ENCODE measurements around the gene FN1. TPM values are rescaled to one million over a fixed set of nuclear protein-coding genes. Genes with fewer than 3 reads are reported as not detected.

Gene FN1
- total and polyA plus RNA-seq, 2 of the 8 experiments (the other 6 are each of a cell fraction or from before 2014, with no cell fraction given) = 42.9 to 109 TPM

- TF ChIP-seq, protein P1, sequence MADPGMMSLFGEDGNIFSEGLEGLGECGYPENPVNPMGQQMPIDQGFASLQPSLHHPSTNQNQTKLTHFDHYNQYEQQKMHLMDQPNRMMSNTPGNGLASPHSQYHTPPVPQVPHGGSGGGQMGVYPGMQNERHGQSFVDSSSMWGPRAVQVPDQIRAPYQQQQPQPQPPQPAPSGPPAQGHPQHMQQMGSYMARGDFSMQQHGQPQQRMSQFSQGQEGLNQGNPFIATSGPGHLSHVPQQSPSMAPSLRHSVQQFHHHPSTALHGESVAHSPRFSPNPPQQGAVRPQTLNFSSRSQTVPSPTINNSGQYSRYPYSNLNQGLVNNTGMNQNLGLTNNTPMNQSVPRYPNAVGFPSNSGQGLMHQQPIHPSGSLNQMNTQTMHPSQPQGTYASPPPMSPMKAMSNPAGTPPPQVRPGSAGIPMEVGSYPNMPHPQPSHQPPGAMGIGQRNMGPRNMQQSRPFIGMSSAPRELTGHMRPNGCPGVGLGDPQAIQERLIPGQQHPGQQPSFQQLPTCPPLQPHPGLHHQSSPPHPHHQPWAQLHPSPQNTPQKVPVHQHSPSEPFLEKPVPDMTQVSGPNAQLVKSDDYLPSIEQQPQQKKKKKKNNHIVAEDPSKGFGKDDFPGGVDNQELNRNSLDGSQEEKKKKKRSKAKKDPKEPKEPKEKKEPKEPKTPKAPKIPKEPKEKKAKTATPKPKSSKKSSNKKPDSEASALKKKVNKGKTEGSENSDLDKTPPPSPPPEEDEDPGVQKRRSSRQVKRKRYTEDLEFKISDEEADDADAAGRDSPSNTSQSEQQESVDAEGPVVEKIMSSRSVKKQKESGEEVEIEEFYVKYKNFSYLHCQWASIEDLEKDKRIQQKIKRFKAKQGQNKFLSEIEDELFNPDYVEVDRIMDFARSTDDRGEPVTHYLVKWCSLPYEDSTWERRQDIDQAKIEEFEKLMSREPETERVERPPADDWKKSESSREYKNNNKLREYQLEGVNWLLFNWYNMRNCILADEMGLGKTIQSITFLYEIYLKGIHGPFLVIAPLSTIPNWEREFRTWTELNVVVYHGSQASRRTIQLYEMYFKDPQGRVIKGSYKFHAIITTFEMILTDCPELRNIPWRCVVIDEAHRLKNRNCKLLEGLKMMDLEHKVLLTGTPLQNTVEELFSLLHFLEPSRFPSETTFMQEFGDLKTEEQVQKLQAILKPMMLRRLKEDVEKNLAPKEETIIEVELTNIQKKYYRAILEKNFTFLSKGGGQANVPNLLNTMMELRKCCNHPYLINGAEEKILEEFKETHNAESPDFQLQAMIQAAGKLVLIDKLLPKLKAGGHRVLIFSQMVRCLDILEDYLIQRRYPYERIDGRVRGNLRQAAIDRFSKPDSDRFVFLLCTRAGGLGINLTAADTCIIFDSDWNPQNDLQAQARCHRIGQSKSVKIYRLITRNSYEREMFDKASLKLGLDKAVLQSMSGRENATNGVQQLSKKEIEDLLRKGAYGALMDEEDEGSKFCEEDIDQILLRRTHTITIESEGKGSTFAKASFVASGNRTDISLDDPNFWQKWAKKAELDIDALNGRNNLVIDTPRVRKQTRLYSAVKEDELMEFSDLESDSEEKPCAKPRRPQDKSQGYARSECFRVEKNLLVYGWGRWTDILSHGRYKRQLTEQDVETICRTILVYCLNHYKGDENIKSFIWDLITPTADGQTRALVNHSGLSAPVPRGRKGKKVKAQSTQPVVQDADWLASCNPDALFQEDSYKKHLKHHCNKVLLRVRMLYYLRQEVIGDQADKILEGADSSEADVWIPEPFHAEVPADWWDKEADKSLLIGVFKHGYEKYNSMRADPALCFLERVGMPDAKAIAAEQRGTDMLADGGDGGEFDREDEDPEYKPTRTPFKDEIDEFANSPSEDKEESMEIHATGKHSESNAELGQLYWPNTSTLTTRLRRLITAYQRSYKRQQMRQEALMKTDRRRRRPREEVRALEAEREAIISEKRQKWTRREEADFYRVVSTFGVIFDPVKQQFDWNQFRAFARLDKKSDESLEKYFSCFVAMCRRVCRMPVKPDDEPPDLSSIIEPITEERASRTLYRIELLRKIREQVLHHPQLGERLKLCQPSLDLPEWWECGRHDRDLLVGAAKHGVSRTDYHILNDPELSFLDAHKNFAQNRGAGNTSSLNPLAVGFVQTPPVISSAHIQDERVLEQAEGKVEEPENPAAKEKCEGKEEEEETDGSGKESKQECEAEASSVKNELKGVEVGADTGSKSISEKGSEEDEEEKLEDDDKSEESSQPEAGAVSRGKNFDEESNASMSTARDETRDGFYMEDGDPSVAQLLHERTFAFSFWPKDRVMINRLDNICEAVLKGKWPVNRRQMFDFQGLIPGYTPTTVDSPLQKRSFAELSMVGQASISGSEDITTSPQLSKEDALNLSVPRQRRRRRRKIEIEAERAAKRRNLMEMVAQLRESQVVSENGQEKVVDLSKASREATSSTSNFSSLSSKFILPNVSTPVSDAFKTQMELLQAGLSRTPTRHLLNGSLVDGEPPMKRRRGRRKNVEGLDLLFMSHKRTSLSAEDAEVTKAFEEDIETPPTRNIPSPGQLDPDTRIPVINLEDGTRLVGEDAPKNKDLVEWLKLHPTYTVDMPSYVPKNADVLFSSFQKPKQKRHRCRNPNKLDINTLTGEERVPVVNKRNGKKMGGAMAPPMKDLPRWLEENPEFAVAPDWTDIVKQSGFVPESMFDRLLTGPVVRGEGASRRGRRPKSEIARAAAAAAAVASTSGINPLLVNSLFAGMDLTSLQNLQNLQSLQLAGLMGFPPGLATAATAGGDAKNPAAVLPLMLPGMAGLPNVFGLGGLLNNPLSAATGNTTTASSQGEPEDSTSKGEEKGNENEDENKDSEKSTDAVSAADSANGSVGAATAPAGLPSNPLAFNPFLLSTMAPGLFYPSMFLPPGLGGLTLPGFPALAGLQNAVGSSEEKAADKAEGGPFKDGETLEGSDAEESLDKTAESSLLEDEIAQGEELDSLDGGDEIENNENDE (IDR thresholded peaks at IDR 0.05; ENCODE audit: insufficient replicate concordance, low read length) = no peak
- TF ChIP-seq RNF2 (IDR thresholded peaks at IDR 0.05; ENCODE audit: borderline replicate concordance, low read depth, low read length, missing control alignments, poor library complexity, severe bottlenecking) (no peak), YY1 (IDR thresholded peaks at IDR 0.05; ENCODE audit: low read depth, low read length) (no peak), CHD1 (IDR thresholded peaks at IDR 0.05; ENCODE audit: low read depth, low read length) (no peak), RXRA (IDR thresholded peaks at IDR 0.05; ENCODE audit: insufficient read depth, low read depth, low read length) (no peak)
These were observed 31.4 kb downstream of the FN1 start (continued) for GRCh38 chr2:215404348-215405012.
